HepG2 (cell line): Measurements from ENCODE around the gene SYNJ2. TPM values are rescaled to one million over a fixed set of nuclear protein-coding genes. Genes with fewer than 3 reads are reported as not detected.
A peak's percentile ranks its signal among the peaks of the same experiment; 100 is the strongest.

Experiments used
- ARID2 ChIP-seq: sonication (generic); formaldehyde crosslinking; IDR thresholded peaks from 2 replicates; pipeline ENCODE4 v1.8.1; 2022; ENCODE audit warnings: mild to moderate bottlenecking, missing genetic modification reagents, borderline replicate concordance
- DMAP1 ChIP-seq: IDR thresholded peaks from 2 replicates; pipeline ENCODE4 v1.6.1; 2016
- IRF1 ChIP-seq: sonication (generic); formaldehyde crosslinking; IDR thresholded peaks from 2 replicates; pipeline ENCODE4 v1.4.0; 2020; ENCODE audit warnings: low read depth, mild to moderate bottlenecking, missing genetic modification reagents
- ZBTB40 ChIP-seq, 2 experiments: fragments of 450-650 bp in 1 of 2; sonication (generic) in 1 of 2; formaldehyde crosslinking in 1 of 2; IDR thresholded peaks; 2 replicates each; pipeline versions ENCODE4 v1.6.1 to v1.8.0; 2016 to 2022; ENCODE audit warnings: antibody characterized with exemption in 1 of 2, mild to moderate bottlenecking in 1 of 2, missing genetic modification reagents in 1 of 2
- ZNF296 ChIP-seq: sonication (generic); formaldehyde crosslinking; conservative IDR thresholded peaks from 2 replicates; pipeline ENCODE4 v1.5.0; 2020; ENCODE audit warnings: mild to moderate bottlenecking, missing genetic modification reagents
- ZNF572 ChIP-seq: sonication (generic); formaldehyde crosslinking; IDR thresholded peaks from 2 replicates; pipeline ENCODE4 v1.5.1; 2020; ENCODE audit warnings: mild to moderate bottlenecking, missing genetic modification reagents
- ZNF619 ChIP-seq: sonication (generic); formaldehyde crosslinking; IDR thresholded peaks from 2 replicates; pipeline ENCODE4 v1.4.0; 2020; ENCODE audit warnings: mild to moderate bottlenecking, missing genetic modification reagents
- ZNF883 ChIP-seq: sonication (generic); formaldehyde crosslinking; IDR thresholded peaks from 2 replicates; pipeline ENCODE4 v1.5.1; 2020; ENCODE audit warnings: mild to moderate bottlenecking, missing genetic modification reagents; ENCODE audit errors: not compliant biosample characterization
- polyA plus RNA-seq, 8 experiments: library from polyadenylated mRNA; depleted of rRNA in 3 of 8; stranded (reverse) in 7 of 8; unstranded in 1 of 8; fragments of >200 nt; fragmentation: Illumina TruSeq in 4 of 8; extraction: Trizol in 4 of 8; gene quantifications; 2 replicates each; pipeline versions ENCODE4 v1.2.1 to v1.2.3, GENCODE V29; 2011 to 2016; ENCODE audit warnings: low read depth in 4 of 8, missing spikeins in 1 of 8, mixed read lengths in 1 of 8; ENCODE audit not compliant: insufficient read depth in 1 of 8
- total RNA-seq, 5 experiments: library from RNA; depleted of rRNA; stranded (reverse); fragments of >200 nt; fragmentation: Illumina TruSeq; extraction: Trizol; gene quantifications; 2 replicates each; pipeline ENCODE4 v1.2.3, GENCODE V29; 2016; ENCODE audit warnings: low read depth in 1 of 5
- TF ChIP-seq, protein P1 (sequence below): sonication (generic); formaldehyde crosslinking; IDR thresholded peaks from 2 replicates; pipeline ENCODE4 v1.4.0; 2020; ENCODE audit warnings: mild to moderate bottlenecking, missing genetic modification reagents

The SYNJ2 gene
- total and polyA plus RNA-seq, 2 of the 13 experiments (the other 11 are each of a cell fraction or from before 2014, with no cell fraction given): 39.1 to 57.6 TPM

DNA sequence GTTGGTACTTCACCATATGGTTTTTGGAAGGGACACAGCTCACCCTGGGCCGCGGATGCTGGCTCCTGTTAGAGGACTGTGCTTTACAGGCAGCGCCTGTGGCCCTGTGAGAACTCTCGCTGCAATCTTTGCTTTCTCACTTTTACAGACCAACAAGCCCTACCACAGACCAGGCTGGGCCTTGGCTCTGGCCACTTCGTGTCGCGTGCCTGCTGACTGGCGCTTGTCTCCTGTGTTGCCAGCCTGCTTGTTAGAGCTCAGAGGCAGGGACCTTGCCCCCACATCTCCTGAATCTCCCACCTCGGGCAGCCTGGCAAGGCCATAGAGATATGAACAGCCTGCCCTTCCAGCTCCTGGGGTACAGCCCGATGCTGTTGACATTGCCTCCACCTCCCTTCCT, 56.1 kb downstream of the SYNJ2 start (continued):
- TF ChIP-seq ZNF572 (no peak), ZNF296 (CRISPR knock-in tag) (no peak), ZBTB40 (IDR thresholded peaks at IDR 0.05) (no peak), ZBTB40 (CRISPR knock-in tag; IDR thresholded peaks at IDR 0.05) (no peak), ZNF883 (CRISPR knock-in tag) (peak; percentile 47), ZNF619 (CRISPR knock-in tag) (no peak), DMAP1 (CRISPR knock-in tag) (no peak), IRF1 (CRISPR knock-in tag) (no peak), ARID2 (CRISPR knock-in tag) (no peak)
- TF ChIP-seq, protein P1, sequence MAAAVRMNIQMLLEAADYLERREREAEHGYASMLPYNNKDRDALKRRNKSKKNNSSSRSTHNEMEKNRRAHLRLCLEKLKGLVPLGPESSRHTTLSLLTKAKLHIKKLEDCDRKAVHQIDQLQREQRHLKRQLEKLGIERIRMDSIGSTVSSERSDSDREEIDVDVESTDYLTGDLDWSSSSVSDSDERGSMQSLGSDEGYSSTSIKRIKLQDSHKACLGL (CRISPR knock-in tag): no peak
